ENCODE results near the gene TCF25. TPM values are rescaled to one million over a fixed set of nuclear protein-coding genes. Genes with fewer than 3 reads are reported as not detected.
"Not testable (repeated sequence)": the region's sequence is repeated elsewhere in the genome, so short reads cannot be mapped to it uniquely, and the experiment has no call there.

TCF25 gene
- total RNA-seq, 1 experiment from 2014 or later = 122 TPM

DNA sequence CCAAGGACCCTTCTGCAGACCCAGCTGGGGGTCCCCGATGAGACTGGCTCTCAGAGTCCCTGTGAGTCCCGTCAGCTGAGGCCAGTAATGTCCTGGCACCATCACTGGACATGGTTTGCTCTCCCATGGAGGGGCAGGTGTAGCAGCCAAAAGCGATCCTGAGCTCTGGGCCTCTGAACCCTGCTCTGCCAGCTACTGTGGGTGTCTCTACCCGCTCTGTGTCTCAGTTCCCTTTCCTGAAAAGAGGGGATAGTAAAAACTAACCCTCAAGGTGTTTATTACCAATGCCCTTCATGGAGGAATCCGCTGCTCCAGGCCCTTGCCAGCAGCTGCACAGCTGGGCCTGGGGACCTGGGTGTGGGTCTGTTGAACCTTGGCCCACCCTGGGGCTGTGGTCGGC lies 58.6 kb downstream of the TCF25 start:
- H3K36me3 ChIP-seq = peaks cover 12% of the 10 kb centered on the region

DNA sequence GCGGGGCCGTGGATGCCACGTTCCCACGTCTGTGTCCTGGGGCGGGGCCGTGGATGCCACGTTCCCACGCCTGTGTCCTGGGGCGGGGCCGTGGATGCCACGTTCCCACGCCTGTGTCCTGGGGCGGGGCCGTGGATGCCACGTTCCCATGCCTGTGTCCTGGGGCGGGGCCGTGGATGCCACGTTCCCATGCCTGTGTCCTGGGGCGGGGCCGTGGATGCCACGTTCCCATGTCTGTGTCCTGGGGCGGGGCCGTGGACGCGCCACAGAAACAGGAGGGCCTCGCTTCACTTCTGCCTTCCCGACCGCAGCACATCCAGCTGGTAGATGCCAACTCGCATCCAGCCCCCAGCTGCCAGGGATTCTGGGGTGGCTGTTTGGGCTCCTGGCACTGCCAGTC lies 60.6 kb downstream of the TCF25 start:
- not testable (repeated sequence) for H3K4me3 ChIP-seq; DNase-seq (ENCODE audit: low read depth in 1 of 2, low spot score in 2 of 2); H3K9me3 ChIP-seq (replicated peaks); H3K27me3 ChIP-seq (replicated peaks); H3K4me1 ChIP-seq (replicated peaks); H3K27ac ChIP-seq
- H3K36me3 ChIP-seq = peaks cover 12% of the 10 kb centered on the region

More for the DNA sequence above, 58.6 kb downstream of the TCF25 start:
- no peaks in the 10 kb centered on the region for H3K27me3 ChIP-seq (replicated peaks)
- no peak overlapping the region for H3K27ac ChIP-seq
- DNase-seq (ENCODE audit: low read depth in 1 of 2, low spot score in 2 of 2) = no peak
- H3K4me3 ChIP-seq = no peak overlapping the region
- no peaks in the 10 kb centered on the region for H3K4me1 ChIP-seq (replicated peaks)
- H3K9me3 ChIP-seq (replicated peaks) = no peaks in the 10 kb centered on the region

DNA sequence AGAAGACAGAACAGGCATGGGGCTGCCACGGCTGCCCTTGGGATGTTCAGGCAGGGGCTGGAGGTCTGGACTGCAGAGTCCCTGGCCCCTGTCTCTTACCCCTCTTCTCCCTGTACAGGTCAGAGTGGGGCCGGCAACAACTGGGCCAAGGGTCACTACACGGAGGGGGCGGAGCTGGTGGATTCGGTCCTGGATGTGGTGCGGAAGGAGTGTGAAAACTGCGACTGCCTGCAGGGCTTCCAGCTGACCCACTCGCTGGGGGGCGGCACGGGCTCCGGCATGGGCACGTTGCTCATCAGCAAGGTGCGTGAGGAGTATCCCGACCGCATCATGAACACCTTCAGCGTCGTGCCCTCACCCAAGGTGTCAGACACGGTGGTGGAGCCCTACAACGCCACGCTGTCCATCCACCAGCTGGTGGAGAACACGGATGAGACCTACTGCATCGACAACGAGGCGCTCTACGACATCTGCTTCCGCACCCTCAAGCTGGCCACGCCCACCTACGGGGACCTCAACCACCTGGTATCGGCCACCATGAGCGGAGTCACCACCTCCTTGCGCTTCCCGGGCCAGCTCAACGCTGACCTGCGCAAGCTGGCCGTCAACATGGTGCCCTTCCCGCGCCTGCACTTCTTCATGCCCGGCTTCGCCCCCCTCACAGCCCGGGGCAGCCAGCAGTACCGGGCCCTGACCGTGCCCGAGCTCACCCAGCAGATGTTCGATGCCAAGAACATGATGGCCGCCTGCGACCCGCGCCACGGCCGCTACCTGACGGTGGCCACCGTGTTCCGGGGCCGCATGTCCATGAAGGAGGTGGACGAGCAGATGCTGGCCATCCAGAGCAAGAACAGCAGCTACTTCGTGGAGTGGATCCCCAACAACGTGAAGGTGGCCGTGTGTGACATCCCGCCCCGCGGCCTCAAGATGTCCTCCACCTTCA lies 61.5 kb downstream of the TCF25 start:
- Histone ChIP-seq H3K9me3 (replicated peaks) (no peaks in the 10 kb centered on the region), H3K27me3 (replicated peaks) (peaks cover under 1% of the 10 kb centered on the region; the same call in 1 of the 2 replicates), H3K27ac (no peak overlapping the region), H3K36me3 (peaks cover 12% of the 10 kb centered on the region), H3K4me1 (replicated peaks) (no peaks in the 10 kb centered on the region), H3K4me3 (no peak overlapping the region)
- no peak for DNase-seq (ENCODE audit: low read depth in 1 of 2, low spot score in 2 of 2)

DNA sequence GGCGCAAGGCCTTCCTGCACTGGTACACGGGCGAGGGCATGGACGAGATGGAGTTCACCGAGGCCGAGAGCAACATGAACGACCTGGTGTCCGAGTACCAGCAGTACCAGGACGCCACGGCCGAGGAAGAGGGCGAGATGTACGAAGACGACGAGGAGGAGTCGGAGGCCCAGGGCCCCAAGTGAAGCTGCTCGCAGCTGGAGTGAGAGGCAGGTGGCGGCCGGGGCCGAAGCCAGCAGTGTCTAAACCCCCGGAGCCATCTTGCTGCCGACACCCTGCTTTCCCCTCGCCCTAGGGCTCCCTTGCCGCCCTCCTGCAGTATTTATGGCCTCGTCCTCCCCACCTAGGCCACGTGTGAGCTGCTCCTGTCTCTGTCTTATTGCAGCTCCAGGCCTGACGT lies 62.2 kb downstream of the TCF25 start:
- not testable (repeated sequence) for H3K9me3 ChIP-seq (replicated peaks); H3K27me3 ChIP-seq (replicated peaks); H3K4me1 ChIP-seq (replicated peaks); H3K27ac ChIP-seq; DNase-seq (ENCODE audit: low read depth in 1 of 2, low spot score in 2 of 2); H3K4me3 ChIP-seq
- H3K36me3 ChIP-seq = peaks cover 12% of the 10 kb centered on the region

DNA sequence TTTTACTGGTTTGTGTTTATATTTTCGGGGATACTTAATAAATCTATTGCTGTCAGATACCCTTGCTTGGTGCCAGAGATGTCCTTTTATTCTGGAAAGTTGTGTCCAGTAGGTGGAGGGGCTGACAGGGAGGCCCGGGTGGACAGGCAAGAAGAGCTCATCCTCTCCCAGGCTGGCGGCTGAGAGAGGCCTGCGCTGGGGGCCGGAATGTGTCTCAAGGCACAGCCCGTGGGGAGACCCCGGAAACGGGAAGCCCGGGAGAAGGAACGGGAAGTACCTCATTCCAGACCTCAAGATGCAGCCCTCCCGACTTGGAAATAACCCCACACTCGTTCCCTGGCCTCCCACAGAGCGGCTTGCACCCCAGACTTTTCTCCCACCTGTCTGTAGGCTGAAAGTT lies 62.6 kb downstream of the TCF25 start:
- Histone ChIP-seq H3K27ac (no peak overlapping the region), H3K9me3 (replicated peaks) (no peaks in the 10 kb centered on the region), H3K27me3 (replicated peaks) (peaks cover 10% of the 10 kb centered on the region), H3K4me1 (replicated peaks) (no peaks in the 10 kb centered on the region), H3K4me3 (no peak overlapping the region), H3K36me3 (peaks cover 12% of the 10 kb centered on the region)
- no peak for DNase-seq (ENCODE audit: low read depth in 1 of 2, low spot score in 2 of 2)

- no peak overlapping the region for H3K27ac ChIP-seq
- H3K9me3 ChIP-seq (replicated peaks) = no peaks in the 10 kb centered on the region
- H3K4me1 ChIP-seq (replicated peaks) = no peaks in the 10 kb centered on the region
- H3K4me3 ChIP-seq = no peak overlapping the region
- no peak for DNase-seq (ENCODE audit: low read depth in 1 of 2, low spot score in 2 of 2)
- peaks cover 10% of the 10 kb centered on the region for H3K27me3 ChIP-seq (replicated peaks)
- peaks cover 9% of the 10 kb centered on the region for H3K36me3 ChIP-seq
Measured at GRCh38 chr16:89936508-89936907, 63.1 kb downstream of the TCF25 start.

GRCh38 chr16:89936981-89937380 lies 63.6 kb downstream of the TCF25 start:
- Histone ChIP-seq H3K27ac (no peak overlapping the region), H3K36me3 (peaks cover 8% of the 10 kb centered on the region; the same call in 1 of the 2 replicates), H3K4me1 (replicated peaks) (no peaks in the 10 kb centered on the region), H3K9me3 (replicated peaks) (no peaks in the 10 kb centered on the region), H3K27me3 (replicated peaks) (peaks cover 10% of the 10 kb centered on the region), H3K4me3 (no peak overlapping the region)
- DNase-seq (ENCODE audit: low read depth in 1 of 2, low spot score in 2 of 2) = no peak

GRCh38 chr16:89938175-89938885 lies 64.9 kb downstream of the TCF25 start:
- H3K27ac ChIP-seq = no peak overlapping the region
- no peak for DNase-seq (ENCODE audit: low read depth in 1 of 2, low spot score in 2 of 2)
- H3K4me3 ChIP-seq = no peak overlapping the region
- no peaks in the 10 kb centered on the region for H3K4me1 ChIP-seq (replicated peaks)
- H3K9me3 ChIP-seq (replicated peaks) = no peaks in the 10 kb centered on the region
- peaks cover 15% of the 10 kb centered on the region for H3K27me3 ChIP-seq (replicated peaks)
- H3K36me3 ChIP-seq = peaks cover 8% of the 10 kb centered on the region; the same call in 1 of the 2 replicates

GRCh38 chr16:89944773-89945172 lies 71.4 kb downstream of the TCF25 start:
- H3K4me3 ChIP-seq = no peak overlapping the region
- H3K27ac ChIP-seq = no peak overlapping the region
- H3K4me1 ChIP-seq (replicated peaks) = peaks cover 17% of the 10 kb centered on the region
- H3K36me3 ChIP-seq = 0 out of 2 replicates have a peak, but pooled peaks cover 1% of the 10 kb centered on the region
- H3K9me3 ChIP-seq (replicated peaks) = no peaks in the 10 kb centered on the region
- peaks cover 27% of the 10 kb centered on the region for H3K27me3 ChIP-seq (replicated peaks)
- no peak for DNase-seq (ENCODE audit: low read depth in 1 of 2, low spot score in 2 of 2)

DNA sequence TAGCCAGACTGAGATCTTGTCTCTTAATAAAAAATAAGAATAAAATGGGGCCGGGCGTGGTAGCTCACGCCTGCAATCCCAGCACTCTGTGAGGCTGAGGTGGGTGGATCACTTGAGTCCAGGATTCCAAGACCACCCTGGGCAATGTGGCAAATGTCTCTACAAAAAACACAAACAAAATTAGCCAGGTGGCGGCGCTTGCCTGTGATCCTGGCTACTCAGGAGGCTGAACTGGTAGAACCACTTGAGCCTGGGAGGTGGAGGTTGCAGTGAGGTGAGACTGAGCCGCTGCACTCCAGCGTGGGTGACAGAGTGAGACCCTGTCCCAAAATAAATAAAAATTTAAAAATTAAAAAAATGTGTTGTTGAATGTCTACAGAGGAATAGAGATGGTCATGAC lies 72.3 kb downstream of the TCF25 start:
- Histone ChIP-seq H3K36me3 (0 out of 2 replicates have a peak, but pooled peaks cover 3% of the 10 kb centered on the region), H3K27ac (no peak overlapping the region), H3K4me3 (no peak overlapping the region), H3K4me1 (replicated peaks) (peaks cover 17% of the 10 kb centered on the region), H3K9me3 (replicated peaks) (no peaks in the 10 kb centered on the region), H3K27me3 (replicated peaks) (peaks cover 19% of the 10 kb centered on the region)
- DNase-seq (ENCODE audit: low read depth in 1 of 2, low spot score in 2 of 2) = no peak

- Histone ChIP-seq H3K36me3 (0 out of 2 replicates have a peak, but pooled peaks cover 3% of the 10 kb centered on the region), H3K27ac (no peak overlapping the region), H3K4me3 (no peak overlapping the region), H3K9me3 (replicated peaks) (no peaks in the 10 kb centered on the region), H3K4me1 (replicated peaks) (peaks cover 17% of the 10 kb centered on the region), H3K27me3 (replicated peaks) (peaks cover 17% of the 10 kb centered on the region)
- DNase-seq (ENCODE audit: low read depth in 1 of 2, low spot score in 2 of 2) = no peak
Measured at GRCh38 chr16:89946515-89946914, 73.1 kb downstream of the TCF25 start.

DNA sequence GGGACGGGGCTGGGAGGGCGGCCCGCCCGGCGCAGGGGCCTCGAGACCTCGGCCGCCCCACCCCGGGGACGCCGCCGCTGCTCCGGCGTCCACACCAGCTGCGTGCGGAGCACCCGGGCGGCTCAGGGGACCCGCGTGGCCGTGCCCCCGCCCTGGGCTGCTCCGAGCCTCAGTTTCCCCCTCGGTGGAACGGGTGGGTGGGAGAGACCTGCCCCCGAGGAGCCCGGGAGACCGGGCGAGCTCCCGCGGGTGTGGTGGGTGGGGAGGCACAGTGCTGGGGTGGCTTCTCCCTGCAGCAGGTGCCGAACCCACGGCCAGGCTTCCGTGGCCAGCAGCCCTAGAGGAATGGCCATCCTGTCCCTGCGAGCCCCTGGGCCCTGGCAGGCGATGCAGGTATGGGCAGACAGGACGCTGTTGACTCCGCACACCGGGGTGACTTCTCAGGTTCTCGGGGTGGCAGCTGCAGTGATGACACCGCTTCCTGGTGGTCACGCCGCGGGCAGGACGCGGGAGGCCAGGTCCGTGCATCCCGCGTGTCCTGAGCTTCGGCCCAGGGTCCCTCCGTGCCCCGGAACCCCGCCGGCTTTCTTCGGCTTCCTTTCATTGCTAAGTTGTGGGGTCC lies 75.8 kb downstream of the TCF25 start:
- H3K36me3 ChIP-seq = peaks cover 3% of the 10 kb centered on the region; the same call in 1 of the 2 replicates
- no peak for DNase-seq (ENCODE audit: low read depth in 1 of 2, low spot score in 2 of 2)
- H3K4me1 ChIP-seq (replicated peaks) = peaks cover 17% of the 10 kb centered on the region

GRCh38 chr16:89949756-89950155 lies 76.4 kb downstream of the TCF25 start:
- Histone ChIP-seq H3K27ac (no peak overlapping the region), H3K4me1 (replicated peaks) (peaks cover 17% of the 10 kb centered on the region), H3K9me3 (replicated peaks) (no peaks in the 10 kb centered on the region), H3K27me3 (replicated peaks) (0 out of 2 replicates have a peak, but pooled peaks cover 4% of the 10 kb centered on the region), H3K4me3 (peak overlapping the region; percentile 49), H3K36me3 (peaks cover 6% of the 10 kb centered on the region; the same call in 1 of the 2 replicates)
- DNase-seq (ENCODE audit: low read depth in 1 of 2, low spot score in 2 of 2) = no peak

More for the DNA sequence above, 75.8 kb downstream of the TCF25 start:
- Histone ChIP-seq H3K27ac (no peak overlapping the region), H3K9me3 (replicated peaks) (no peaks in the 10 kb centered on the region), H3K27me3 (replicated peaks) (peaks cover 5% of the 10 kb centered on the region; the same call in 1 of the 2 replicates), H3K4me3 (peak overlapping the region; percentile 49)
